Activated naive CD8-positive, alpha-beta T cell (primary cell): Measurements from ENCODE around the gene VIPAS39.

Experiments used
- H3K27ac Mint-ChIP-seq: one replicate; pipeline ENCODE4 v1.8.0; 2021; ENCODE audit warnings: mixed read lengths
- H3K27me3 Mint-ChIP-seq: one replicate; pipeline ENCODE4 v1.8.0; 2021; ENCODE audit warnings: mixed read lengths
- H3K36me3 Mint-ChIP-seq: one replicate; pipeline ENCODE4 v1.8.0; 2021; ENCODE audit warnings: mixed read lengths
- H3K4me1 Mint-ChIP-seq: one replicate; pipeline ENCODE4 v1.8.0; 2021; ENCODE audit warnings: low read depth, mixed read lengths
- H3K4me3 Mint-ChIP-seq: one replicate; pipeline ENCODE4 v1.8.0; 2021; ENCODE audit warnings: mild to moderate bottlenecking, mixed read lengths
- H3K9me3 Mint-ChIP-seq: one replicate; pipeline ENCODE4 v1.8.0; 2021; ENCODE audit warnings: low read depth, mixed read lengths

The VIPAS39 gene

GRCh38 chr14:77390188-77390587 lies 67.2 kb downstream of the VIPAS39 start:
- Mint-ChIP-seq H3K9me3 (no peaks in the 10 kb centered on the region), H3K4me1 (no peaks in the 10 kb centered on the region), H3K36me3 (no peaks in the 10 kb centered on the region)

GRCh38 chr14:77378701-77379100 lies 78.7 kb downstream of the VIPAS39 start:
- Mint-ChIP-seq H3K36me3 (peaks cover 6% of the 10 kb centered on the region), H3K9me3 (no peaks in the 10 kb centered on the region), H3K27ac (no peak overlapping the region), H3K4me3 (no peak overlapping the region), H3K4me1 (peaks cover 22% of the 10 kb centered on the region), H3K27me3 (no peaks in the 10 kb centered on the region)

More at GRCh38 chr14:77390188-77390587, 67.2 kb downstream of the VIPAS39 start:
- no peaks in the 10 kb centered on the region for H3K27me3 Mint-ChIP-seq
- H3K4me3 Mint-ChIP-seq: no peak overlapping the region
- H3K27ac Mint-ChIP-seq: no peak overlapping the region

- Mint-ChIP-seq H3K27ac (no peak overlapping the region), H3K4me3 (no peak overlapping the region), H3K27me3 (no peaks in the 10 kb centered on the region), H3K9me3 (no peaks in the 10 kb centered on the region), H3K36me3 (peaks cover 7% of the 10 kb centered on the region), H3K4me1 (peaks cover 31% of the 10 kb centered on the region)
These were observed 79.9 kb downstream of the VIPAS39 start for GRCh38 chr14:77377502-77377844.

GRCh38 chr14:77376771-77377501 lies 80.5 kb downstream of the VIPAS39 start, which contains the start of the genes SAMD15 and TMED8:
Gene SAMD15 (plus strand): TSS chr14:77377379. CDS start chr14:77377419, 40 bp downstream.
Gene TMED8 (minus strand): TSS chr14:77377094. CDS start chr14:77377053, 41 bp downstream.
- no peaks in the 10 kb centered on the region for H3K27me3 Mint-ChIP-seq
- H3K4me3 Mint-ChIP-seq: peak within 1 kb of the TSS; percentile 93
- no peaks in the 10 kb centered on the region for H3K9me3 Mint-ChIP-seq

More at GRCh38 chr14:77376771-77377501, 80.5 kb downstream of the VIPAS39 start, which contains the start of the genes SAMD15 and TMED8:
- Mint-ChIP-seq H3K36me3 (peaks cover 7% of the 10 kb centered on the region), H3K27ac (peak within 1 kb of the TSS; percentile 90), H3K4me1 (peaks cover 36% of the 10 kb centered on the region)
